ENCODE data around the gene CEP250.
"Not testable (repeated sequence)": the region's sequence is repeated elsewhere in the genome, so short reads cannot be mapped to it uniquely, and the experiment has no call there.

Gene CEP250

GRCh38 chr20:35496481-35496880 is 41.1 kb downstream of the CEP250 start:
- DNase-seq (ENCODE audit: low read depth, low spot score): no peak

GRCh38 chr20:35497320-35497719 is 41.9 kb downstream of the CEP250 start:
- DNase-seq (ENCODE audit: low read depth, low spot score): no peak

- DNase-seq (ENCODE audit: low read depth, low spot score): no peak
These were observed 42.4 kb downstream of the CEP250 start for GRCh38 chr20:35497780-35498189.

GRCh38 chr20:35499271-35499670 is 43.9 kb downstream of the CEP250 start:
- no peak for DNase-seq (ENCODE audit: low read depth, low spot score)

GRCh38 chr20:35502352-35502751 is 47.0 kb downstream of the CEP250 start:
- DNase-seq (ENCODE audit: low read depth, low spot score): no peak

GRCh38 chr20:35503281-35503680 is 47.9 kb downstream of the CEP250 start:
- DNase-seq (ENCODE audit: low read depth, low spot score): no peak

GRCh38 chr20:35503841-35504561 is 48.6 kb downstream of the CEP250 start:
- no peak for DNase-seq (ENCODE audit: low read depth, low spot score)

- DNase-seq (ENCODE audit: low read depth, low spot score): no peak
These were observed 49.4 kb downstream of the CEP250 start for GRCh38 chr20:35504751-35505150.

- no peak for DNase-seq (ENCODE audit: low read depth, low spot score)
These were observed 50.8 kb downstream of the CEP250 start for GRCh38 chr20:35506179-35506578.

GRCh38 chr20:35506872-35507638 is 51.7 kb downstream of the CEP250 start:
- DNase-seq (ENCODE audit: low read depth, low spot score): no peak

- DNase-seq (ENCODE audit: low read depth, low spot score): no peak
These were observed 53.3 kb downstream of the CEP250 start for GRCh38 chr20:35508493-35509218.

- DNase-seq (ENCODE audit: low read depth, low spot score): no peak
These were observed 55.7 kb downstream of the CEP250 start for GRCh38 chr20:35510951-35511735.

- no peak for DNase-seq (ENCODE audit: low read depth, low spot score)
These were observed 56.5 kb downstream of the CEP250 start for GRCh38 chr20:35511814-35512420.

GRCh38 chr20:35514371-35514932 is 59.1 kb downstream of the CEP250 start:
- no peak for DNase-seq (ENCODE audit: low read depth, low spot score)

GRCh38 chr20:35515341-35515740 is 59.9 kb downstream of the CEP250 start:
- DNase-seq (ENCODE audit: low read depth, low spot score): no peak

- DNase-seq (ENCODE audit: low read depth, low spot score): no peak
These were observed 60.7 kb downstream of the CEP250 start for GRCh38 chr20:35515949-35516645.

GRCh38 chr20:35517125-35517524 is 61.7 kb downstream of the CEP250 start:
- no peak for DNase-seq (ENCODE audit: low read depth, low spot score)

- not testable (repeated sequence) for DNase-seq (ENCODE audit: low read depth, low spot score)
These were observed 62.4 kb downstream of the CEP250 start for GRCh38 chr20:35517767-35518166.

GRCh38 chr20:35518955-35519354 is 63.6 kb downstream of the CEP250 start:
- DNase-seq (ENCODE audit: low read depth, low spot score): no peak

- no peak for DNase-seq (ENCODE audit: low read depth, low spot score)
These were observed 68.0 kb downstream of the CEP250 start for GRCh38 chr20:35523298-35523888.

All from iPS DF 19.7 (cell line).